CD14-positive monocyte (primary cell): ENCODE measurements around the gene ROMO1. TPM values are rescaled to one million over a fixed set of nuclear protein-coding genes. Genes with fewer than 3 reads are reported as not detected.
"Not testable (repeated sequence)": the region's sequence is repeated elsewhere in the genome, so short reads cannot be mapped to it uniquely, and the experiment has no call there.

ENCODE experiments used
- DNase-seq, 3 donors: peaks; one replicate each; pipeline ENCODE4 v3.0.0-alpha.2; 2011 to 2022
- H2AFZ ChIP-seq: 2 replicates; pipeline ENCODE4 v1.6.0; 2012; ENCODE audit warnings: mild to moderate bottlenecking, low read depth, low read length, inconsistent platforms; ENCODE audit not compliant: insufficient read depth, poor library complexity, severe bottlenecking
- H3K27ac ChIP-seq, 2 donors: 1 replicate in 1 of 2; 2 replicates in 1 of 2; pipeline ENCODE4 v1.5.1; 2012 to 2013; ENCODE audit warnings: low read length in 2 of 2, control low read depth in 1 of 2, inconsistent platforms in 1 of 2, low read depth in 1 of 2, mild to moderate bottlenecking in 1 of 2
- H3K27me3 ChIP-seq, 2 donors: one replicate each; pipeline versions ENCODE4 v1.6.0 to v1.6.1; 2011 to 2013; ENCODE audit warnings: low read length in 2 of 2; ENCODE audit not compliant: control insufficient read depth in 2 of 2, insufficient read depth in 2 of 2
- H3K36me3 ChIP-seq, 2 donors: replicated peaks in 1 of 2; 1 replicate in 1 of 2; 2 replicates in 1 of 2; pipeline versions ENCODE4 v1.5.1 to v1.6.1; 2012 to 2013; ENCODE audit warnings: low read length in 2 of 2, control low read depth in 1 of 2, inconsistent platforms in 1 of 2, mild to moderate bottlenecking in 1 of 2; ENCODE audit not compliant: insufficient read depth in 2 of 2, control insufficient read depth in 1 of 2
- H3K4me1 ChIP-seq, 2 donors: 1 replicate in 1 of 2; 2 replicates in 1 of 2; pipeline versions ENCODE4 v1.5.1 to v1.6.1; 2012 to 2013; ENCODE audit warnings: low read length in 2 of 2, control low read depth in 1 of 2, inconsistent platforms in 1 of 2, mild to moderate bottlenecking in 1 of 2, moderate library complexity in 1 of 2; ENCODE audit not compliant: insufficient read depth in 2 of 2, control insufficient read depth in 1 of 2
- H3K4me2 ChIP-seq: replicated peaks from 2 replicates; pipeline ENCODE3; 2012; ENCODE audit warnings: low read length, moderate library complexity, mild to moderate bottlenecking; ENCODE audit not compliant: poor library complexity, severe bottlenecking; ENCODE audit errors: extremely low read depth
- H3K4me3 ChIP-seq, 3 experiments: fragments of 200-600 bp in 1 of 3; sonication (generic) in 1 of 3; replicated peaks in 1 of 3; 1 replicate in 2 of 3; 2 replicates in 1 of 3; pipeline ENCODE4 v1.5.1; 2011 to 2013; ENCODE audit warnings: low read length in 3 of 3, mild to moderate bottlenecking in 3 of 3, control low read depth in 2 of 3, low read depth in 2 of 3, inconsistent platforms in 1 of 3, moderate library complexity in 1 of 3
- H3K79me2 ChIP-seq: 2 replicates; pipeline ENCODE4 v1.6.0; 2012; ENCODE audit warnings: mild to moderate bottlenecking, control low read depth, inconsistent platforms, low read length, moderate library complexity; ENCODE audit not compliant: insufficient read depth
- H3K9ac ChIP-seq: 2 replicates; pipeline ENCODE4 v1.6.0; 2017; ENCODE audit warnings: low read length, mild to moderate bottlenecking; ENCODE audit not compliant: insufficient read depth, poor library complexity, severe bottlenecking
- H3K9me3 ChIP-seq, 2 donors: replicated peaks in 1 of 2; 1 replicate in 1 of 2; 2 replicates in 1 of 2; pipeline versions ENCODE4 v1.5.1 to v1.6.1; 2012 to 2013; ENCODE audit warnings: low read length in 2 of 2, control low read depth in 1 of 2; ENCODE audit not compliant: control insufficient read depth in 1 of 2, insufficient read depth in 1 of 2
- H4K20me1 ChIP-seq: 2 replicates; pipeline ENCODE4 v1.6.0; 2012; ENCODE audit warnings: mild to moderate bottlenecking, low read length, control low read depth, moderate library complexity; ENCODE audit not compliant: insufficient read depth
- H3K27ac Mint-ChIP-seq, 7 donors: one replicate each; pipeline ENCODE4 v1.8.0; 2020; ENCODE audit warnings: mild to moderate bottlenecking in 7 of 7, mixed read lengths in 7 of 7, moderate library complexity in 6 of 7, inconsistent platforms in 2 of 7
- H3K27me3 Mint-ChIP-seq, 3 donors: one replicate each; pipeline ENCODE4 v1.8.0; 2021 to 2022; ENCODE audit warnings: low read depth in 3 of 3, mild to moderate bottlenecking in 3 of 3, mixed read lengths in 3 of 3, moderate library complexity in 3 of 3, inconsistent platforms in 1 of 3
- H3K36me3 Mint-ChIP-seq, 2 donors: one replicate each; pipeline ENCODE4 v1.8.0; 2020; ENCODE audit warnings: mixed read lengths in 2 of 2, inconsistent platforms in 1 of 2, mild to moderate bottlenecking in 1 of 2
- H3K4me1 Mint-ChIP-seq: one replicate; pipeline ENCODE4 v1.8.0; 2020; ENCODE audit warnings: mild to moderate bottlenecking, mixed read lengths
- H3K4me3 Mint-ChIP-seq, 2 donors: one replicate each; pipeline ENCODE4 v1.8.0; 2020; ENCODE audit warnings: mild to moderate bottlenecking in 2 of 2, mixed read lengths in 2 of 2, moderate library complexity in 1 of 2
- H3K9me3 Mint-ChIP-seq, 7 donors: one replicate each; pipeline ENCODE4 v1.8.0; 2020 to 2022; ENCODE audit warnings: mixed read lengths in 7 of 7, mild to moderate bottlenecking in 6 of 7, moderate library complexity in 6 of 7, inconsistent platforms in 2 of 7
- WGBS: methylation state at CpG from one replicate; pipeline ENCODE4 v1.1.5; 2013; ENCODE audit warnings: missing lambda C conversion rate; ENCODE audit not compliant: insufficient coverage; 5-methylcytosine and 5-hydroxymethylcytosine counted together
- intact Hi-C, 2 donors: fragments of 100-400 bp; cut with micrococcal nuclease; formaldehyde crosslinking; loops; one replicate each; pipeline versions ENCODE4 v1.15.0 to v1.15.1; 2023
- polyA plus RNA-seq, 3 donors: library from polyadenylated mRNA; depleted of rRNA in 1 of 3; unstranded in 2 of 3; stranded (reverse) in 1 of 3; fragments of 300-500 nt in 2 of 3; fragments of >200 nt in 1 of 3; fragmentation: Illumina TruSeq in 2 of 3; gene quantifications; 1 replicate in 2 of 3; 2 replicates in 1 of 3; pipeline ENCODE4 v1.2.3, GENCODE V29; 2012 to 2021
- TF ChIP-seq, protein P1 (sequence below): fragments of 200-600 bp; IDR thresholded peaks from one replicate; pipeline ENCODE4 v1.8.0; 2022; ENCODE audit warnings: antibody characterized with exemption, mild to moderate bottlenecking

ROMO1 gene
- polyA plus RNA-seq, 3 donors, result 220 to 448 (median 352) TPM

DNA sequence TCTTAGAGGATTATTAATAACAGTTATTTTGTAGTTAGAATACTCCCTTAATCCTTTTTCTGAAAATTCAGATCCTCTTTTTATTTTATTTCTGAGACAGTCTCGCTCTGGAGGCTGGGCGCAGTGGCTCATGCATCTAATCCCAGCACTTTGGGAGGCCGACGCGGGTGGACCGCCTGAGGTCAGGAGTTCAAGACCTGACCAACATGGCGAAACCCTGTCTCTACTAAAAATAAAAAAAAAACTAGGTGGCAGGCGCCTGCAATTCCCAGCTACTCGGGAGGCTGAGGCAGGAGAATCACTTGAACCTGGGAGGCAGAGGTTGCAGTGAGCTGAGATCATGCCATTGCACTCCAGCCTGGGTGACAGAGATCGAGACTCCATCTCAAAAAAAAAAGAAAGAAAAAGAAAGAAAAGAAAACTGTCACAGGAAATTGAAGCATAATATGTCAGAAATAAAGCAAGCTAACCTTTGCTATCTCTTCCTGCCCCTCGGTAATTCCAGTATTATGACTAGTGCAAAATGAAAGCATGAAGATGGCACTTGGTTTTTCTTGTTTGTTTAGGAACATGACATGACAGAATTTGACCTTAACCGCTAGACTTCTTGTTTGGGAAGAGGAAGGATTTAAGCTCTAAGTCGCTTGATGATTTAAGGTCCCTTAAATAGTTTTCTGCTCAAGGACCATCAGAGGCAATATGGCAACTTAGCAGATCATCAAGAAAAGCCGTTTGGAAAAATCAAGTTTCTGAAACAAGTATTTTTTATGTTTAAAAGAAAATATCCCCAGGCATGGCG, 44.7 kb downstream of the ROMO1 start:
- Histone ChIP-seq H3K27me3 (no peaks in the 10 kb centered on the region), H3K79me2 (peaks cover 50% of the 10 kb centered on the region), H2AFZ (peak overlapping the region; percentile 23), H3K4me2 (peak overlapping the region; percentile 90), H4K20me1 (peaks cover 26% of the 10 kb centered on the region), H3K27ac (peak overlapping the region; percentile 99), H3K4me1 (peaks cover 38 to 48% of the 10 kb centered on the region in 2 donors), H3K9ac (peak overlapping the region; percentile 84), H3K36me3 (peaks cover 18 to 19% of the 10 kb centered on the region in 2 donors), H3K4me3 (peak overlapping the region; percentile 70 to 91 (median 78)), H3K9me3 (no peaks in the 10 kb centered on the region)
- H3K36me3 Mint-ChIP-seq, result peaks cover 21% of the 10 kb centered on the region in 2 donors
- DNase-seq, result peak; percentile 47 to 72 (median 65)
- H3K27ac Mint-ChIP-seq, result peak overlapping the region; percentile 97 to 100 (median 100)
- 20% methylated on average over 9 of the region's 15 CpGs for WGBS
- intact Hi-C loops, result loop anchor here in 1 of 2 donors (5.0 kb wide), 1 partner anchor 127 kb away; the partner anchor contains the start of gene SPAG4
- TF ChIP-seq, protein P1, sequence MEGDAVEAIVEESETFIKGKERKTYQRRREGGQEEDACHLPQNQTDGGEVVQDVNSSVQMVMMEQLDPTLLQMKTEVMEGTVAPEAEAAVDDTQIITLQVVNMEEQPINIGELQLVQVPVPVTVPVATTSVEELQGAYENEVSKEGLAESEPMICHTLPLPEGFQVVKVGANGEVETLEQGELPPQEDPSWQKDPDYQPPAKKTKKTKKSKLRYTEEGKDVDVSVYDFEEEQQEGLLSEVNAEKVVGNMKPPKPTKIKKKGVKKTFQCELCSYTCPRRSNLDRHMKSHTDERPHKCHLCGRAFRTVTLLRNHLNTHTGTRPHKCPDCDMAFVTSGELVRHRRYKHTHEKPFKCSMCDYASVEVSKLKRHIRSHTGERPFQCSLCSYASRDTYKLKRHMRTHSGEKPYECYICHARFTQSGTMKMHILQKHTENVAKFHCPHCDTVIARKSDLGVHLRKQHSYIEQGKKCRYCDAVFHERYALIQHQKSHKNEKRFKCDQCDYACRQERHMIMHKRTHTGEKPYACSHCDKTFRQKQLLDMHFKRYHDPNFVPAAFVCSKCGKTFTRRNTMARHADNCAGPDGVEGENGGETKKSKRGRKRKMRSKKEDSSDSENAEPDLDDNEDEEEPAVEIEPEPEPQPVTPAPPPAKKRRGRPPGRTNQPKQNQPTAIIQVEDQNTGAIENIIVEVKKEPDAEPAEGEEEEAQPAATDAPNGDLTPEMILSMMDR, result no peak
- H3K9me3 Mint-ChIP-seq, result no peaks in the 10 kb centered on the region
- peak overlapping the region; percentile 99 for H3K4me3 Mint-ChIP-seq
- H3K4me1 Mint-ChIP-seq, result peaks cover 38% of the 10 kb centered on the region
- H3K27me3 Mint-ChIP-seq, result peaks cover 0 to 2% (median 0%) of the 10 kb centered on the region in 3 donors

DNA sequence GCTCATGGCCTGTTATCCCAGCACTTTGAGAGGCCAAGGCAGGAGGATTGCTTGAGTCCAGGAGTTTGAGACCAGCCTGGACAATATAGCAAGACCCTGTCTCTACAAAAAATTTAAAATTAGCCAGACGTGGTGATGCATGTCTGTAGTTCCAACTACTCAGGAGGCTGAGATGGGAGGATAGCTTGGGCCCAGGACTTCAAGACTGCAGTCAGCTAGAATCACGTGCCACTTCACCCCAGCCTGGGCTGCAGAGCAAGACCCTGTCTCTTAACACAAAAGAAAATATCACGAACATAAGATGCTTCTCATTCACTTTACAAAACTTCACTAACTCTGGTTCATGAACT, 45.3 kb downstream of the ROMO1 start:
- peaks cover 44% of the 10 kb centered on the region for H3K79me2 ChIP-seq
- H3K9ac ChIP-seq, result peak overlapping the region; percentile 84
- H3K4me3 Mint-ChIP-seq, result peak overlapping the region in 1 of 2 donors; percentile 99
- peak overlapping the region in 1 of 3 experiments; percentile 91 for H3K4me3 ChIP-seq
- intact Hi-C loops, result loop anchor here in 1 of 2 donors (5.0 kb wide), 1 partner anchor 127 kb away; the partner anchor contains the start of gene SPAG4
- not testable (repeated sequence) for H3K9me3 Mint-ChIP-seq, DNase-seq, H3K27me3 ChIP-seq, H3K9me3 ChIP-seq, H3K27me3 Mint-ChIP-seq
- 100% methylated on average over 2 of the region's 3 CpGs for WGBS
- H3K36me3 Mint-ChIP-seq, result peaks cover 16 to 17% of the 10 kb centered on the region in 2 donors
- peak overlapping the region; percentile 97 to 100 (median 100) for H3K27ac Mint-ChIP-seq
- H4K20me1 ChIP-seq, result peaks cover 20% of the 10 kb centered on the region
- H3K27ac ChIP-seq, result peak overlapping the region; percentile 99
- H2AFZ ChIP-seq, result peak overlapping the region; percentile 23
- H3K4me1 ChIP-seq, result peaks cover 34 to 43% of the 10 kb centered on the region in 2 donors
- peaks cover 35% of the 10 kb centered on the region for H3K4me1 Mint-ChIP-seq
- peaks cover 12 to 13% of the 10 kb centered on the region in 2 donors for H3K36me3 ChIP-seq
- peak overlapping the region; percentile 90 for H3K4me2 ChIP-seq

Other genes starting within 250 kb of the ROMO1 start
- 1 to 10 TPM in 2 of 3 donors, under 1 TPM in 1; 0.81 to 5.9 (median 1.2) TPM for gene CEP250, start 243.8 kb upstream of the ROMO1 start, polyA plus RNA-seq
- not detected for gene C20orf173, start 169.8 kb upstream of the ROMO1 start, polyA plus RNA-seq
- 100 to 1,000 TPM; 128 to 371 (median 130) TPM for gene ERGIC3, start 157.3 kb upstream of the ROMO1 start, polyA plus RNA-seq
- under 1 TPM in 2 of 3 donors, not detected in 1; 0.12 to 0.51 TPM for gene SPAG4, start 83.6 kb upstream of the ROMO1 start, polyA plus RNA-seq
- 100 to 1,000 TPM; 153 to 210 (median 167) TPM for gene CPNE1, start 34.5 kb upstream of the ROMO1 start, polyA plus RNA-seq
- 10 to 100 TPM; 21.5 to 32.8 (median 30.4) TPM for gene RBM12, start 34.5 kb upstream of the ROMO1 start, polyA plus RNA-seq
- 10 to 100 TPM; 18.1 to 21.4 (median 19.2) TPM for gene NFS1, start 53 bp upstream of the ROMO1 start, polyA plus RNA-seq
- gene RBM39, start 42.9 kb downstream of the ROMO1 start, polyA plus RNA-seq, result 100 to 1,000 TPM in 1 of 3 donors, 10 to 100 TPM in 2; 89.5 to 209 (median 98.0) TPM
- gene PHF20, start 72.6 kb downstream of the ROMO1 start, polyA plus RNA-seq, result 10 to 100 TPM; 54.7 to 78.2 (median 73.6) TPM